Parathyroid adenoma (tissue), 2 donors: ENCODE results near the gene EMX1.

Experiments used
- H2AFZ ChIP-seq: fragments of 300-600 bp; sonication (generic); one replicate; pipeline ENCODE4 v1.7.0; 2017; ENCODE audit warnings: antibody characterized with exemption, mild to moderate bottlenecking
- H3K27ac ChIP-seq: fragments of 300-600 bp; sonication (generic); one replicate; pipeline ENCODE4 v1.7.0; 2017
- H3K27me3 ChIP-seq: fragments of 300-600 bp; sonication (generic); one replicate; pipeline ENCODE4 v1.7.0; 2017; ENCODE audit warnings: low read length; ENCODE audit not compliant: control insufficient read depth, insufficient read depth
- H3K36me3 ChIP-seq: fragments of 300-600 bp; sonication (generic); one replicate; pipeline ENCODE4 v1.7.0; 2017; ENCODE audit warnings: low read length; ENCODE audit not compliant: control insufficient read depth, insufficient read depth
- H3K4me1 ChIP-seq: fragments of 300-600 bp; sonication (generic); one replicate; pipeline ENCODE4 v1.7.0; 2017; ENCODE audit warnings: control low read depth
- H3K4me2 ChIP-seq: fragments of 300-600 bp; sonication (generic); one replicate; pipeline ENCODE4 v1.7.0; 2017; ENCODE audit warnings: low read length
- H3K4me3 ChIP-seq: fragments of 300-600 bp; sonication (generic); one replicate; pipeline ENCODE4 v1.7.0; 2017; ENCODE audit warnings: low read depth, low read length
- H3K79me2 ChIP-seq: fragments of 300-600 bp; sonication (generic); one replicate; pipeline ENCODE4 v1.7.0; 2017; ENCODE audit warnings: control low read depth
- H3K9ac ChIP-seq: fragments of 300-600 bp; sonication (generic); one replicate; pipeline ENCODE4 v1.7.0; 2017; ENCODE audit warnings: mild to moderate bottlenecking
- H3K9me3 ChIP-seq: fragments of 300-600 bp; sonication (generic); one replicate; pipeline ENCODE4 v1.7.0; 2017; ENCODE audit warnings: low read length; ENCODE audit not compliant: control insufficient read depth
- CTCF ChIP-seq: fragments of 300-600 bp; sonication (generic); IDR thresholded peaks from one replicate; pipeline ENCODE4 v1.7.0; 2017; ENCODE audit warnings: antibody characterized with exemption, mild to moderate bottlenecking
- donor health status: primary hyperparathyroidism.

Gene EMX1

GRCh38 chr2:72911256-72911655 is 6.1 kb upstream of the EMX1 start:
- no peaks in the 10 kb centered on the region for H3K79me2 ChIP-seq
- no peak overlapping the region for H3K4me2 ChIP-seq
- H3K9ac ChIP-seq, result no peak overlapping the region
- H3K36me3 ChIP-seq, result no peaks in the 10 kb centered on the region
- no peaks in the 10 kb centered on the region for H3K27me3 ChIP-seq
- no peak overlapping the region for H3K4me3 ChIP-seq
- H3K27ac ChIP-seq, result no peak overlapping the region
- no peaks in the 10 kb centered on the region for H3K4me1 ChIP-seq
- no peak for TF ChIP-seq CTCF
- H2AFZ ChIP-seq, result no peak overlapping the region
- H3K9me3 ChIP-seq, result no peaks in the 10 kb centered on the region

- Histone ChIP-seq H3K27ac (no peak overlapping the region), H3K4me2 (no peak overlapping the region), H3K36me3 (no peaks in the 10 kb centered on the region), H3K27me3 (no peaks in the 10 kb centered on the region), H3K79me2 (no peaks in the 10 kb centered on the region), H3K9me3 (no peaks in the 10 kb centered on the region), H3K9ac (no peak overlapping the region), H3K4me3 (no peak overlapping the region), H2AFZ (no peak overlapping the region), H3K4me1 (no peaks in the 10 kb centered on the region)
- TF ChIP-seq CTCF, result no peak
These were observed 3.7 kb upstream of the EMX1 start for GRCh38 chr2:72913486-72914205.

- Histone ChIP-seq H3K27me3 (no peaks in the 10 kb centered on the region), H3K4me3 (no peak overlapping the region), H3K9ac (no peak overlapping the region), H3K4me1 (no peaks in the 10 kb centered on the region), H2AFZ (no peak overlapping the region), H3K36me3 (no peaks in the 10 kb centered on the region), H3K4me2 (no peak overlapping the region), H3K27ac (no peak overlapping the region), H3K9me3 (no peaks in the 10 kb centered on the region), H3K79me2 (no peaks in the 10 kb centered on the region)
- TF ChIP-seq CTCF, result no peak
These were observed 3.1 kb upstream of the EMX1 start for GRCh38 chr2:72914206-72914559.

GRCh38 chr2:72914589-72915319 is 2.6 kb upstream of the EMX1 start:
- Histone ChIP-seq H2AFZ (no peak overlapping the region), H3K27ac (no peak overlapping the region), H3K4me2 (peak overlapping the region; percentile 60), H3K9me3 (no peaks in the 10 kb centered on the region), H3K4me3 (peak overlapping the region; percentile 66), H3K27me3 (no peaks in the 10 kb centered on the region), H3K36me3 (no peaks in the 10 kb centered on the region), H3K4me1 (no peaks in the 10 kb centered on the region), H3K79me2 (no peaks in the 10 kb centered on the region), H3K9ac (no peak overlapping the region)
- TF ChIP-seq CTCF, result no peak
